Lung (tissue), 12 donors: ENCODE measurements around the gene PLA2G2F. TPM values are rescaled to one million over a fixed set of nuclear protein-coding genes. Genes with fewer than 3 reads are reported as not detected.

Experiments
- ATAC-seq: fragments of 200-7000 bp; cut with Tn5 transposase; one replicate; pipeline ENCODE4 v1.9.1; 2020; ENCODE audit warnings: moderate number of reproducible peaks; ENCODE audit not compliant: insufficient read depth, low FRiP score
- DNase-seq, 3 donors: peaks; one replicate each; pipeline ENCODE4 v3.0.0-alpha.2; 2013 to 2017
- H3K27ac ChIP-seq, 2 donors: one replicate each; pipeline ENCODE4 v1.5.1; 2013; ENCODE audit warnings: mild to moderate bottlenecking in 2 of 2, moderate library complexity in 2 of 2, control low read depth in 1 of 2, inconsistent platforms in 1 of 2, low read depth in 1 of 2, low read length in 1 of 2
- H3K27me3 ChIP-seq, 3 donors: one replicate each; pipeline ENCODE4 v1.5.1; 2013; ENCODE audit warnings: low read length in 2 of 3; ENCODE audit not compliant: control insufficient read depth in 3 of 3, insufficient read depth in 3 of 3
- H3K36me3 ChIP-seq, 4 donors: one replicate each; pipeline ENCODE4 v1.5.1; 2013; ENCODE audit warnings: low read length in 4 of 4, mild to moderate bottlenecking in 1 of 4, moderate library complexity in 1 of 4; ENCODE audit not compliant: control insufficient read depth in 4 of 4, insufficient read depth in 4 of 4
- H3K4me1 ChIP-seq, 5 donors: one replicate each; pipeline ENCODE4 v1.5.1; 2013; ENCODE audit warnings: low read length in 5 of 5, mild to moderate bottlenecking in 2 of 5, moderate library complexity in 1 of 5; ENCODE audit not compliant: control insufficient read depth in 5 of 5, insufficient read depth in 5 of 5
- H3K4me3 ChIP-seq: one replicate; pipeline ENCODE4 v1.5.1; 2013; ENCODE audit warnings: mild to moderate bottlenecking, control low read depth, moderate library complexity
- H3K9ac ChIP-seq, 2 donors: one replicate each; pipeline ENCODE4 v1.5.1; 2013; ENCODE audit warnings: low read length in 2 of 2, control low read depth in 1 of 2; ENCODE audit not compliant: insufficient read depth in 1 of 2
- H3K9me3 ChIP-seq, 4 donors: one replicate each; pipeline ENCODE4 v1.5.1; 2013; ENCODE audit warnings: low read length in 3 of 4, mild to moderate bottlenecking in 1 of 4, moderate library complexity in 1 of 4; ENCODE audit not compliant: control insufficient read depth in 4 of 4, insufficient read depth in 3 of 4
- WGBS, 2 donors: extraction: QIAGEN DNeasy Blood & Tissue Kit; methylation state at CpG; one replicate each; pipeline ENCODE4 v1.1.7; 2013; 5-methylcytosine and 5-hydroxymethylcytosine counted together
- polyA plus RNA-seq, 2 donors: library from polyadenylated mRNA; stranded (reverse); fragments of 200-250 nt; gene quantifications; one replicate each; pipeline ENCODE4 v1.2.1, GENCODE V29; 2013
- total RNA-seq, 2 donors: library from RNA; depleted of rRNA in 1 of 2; stranded (reverse); fragments of >200 nt in 1 of 2; gene quantifications; one replicate each; pipeline ENCODE4 v1.2.1, GENCODE V29; 2014 to 2021
- TF ChIP-seq, protein P1 (sequence below): IDR thresholded peaks from 2 replicates; pipeline ENCODE4 v1.5.1; 2012; ENCODE audit warnings: mild to moderate bottlenecking; ENCODE audit errors: control extremely low read depth, extremely low read depth
- donor health status: control.
- donor health status: control.
- donor health status: Bipolar disorder and iron deficiency.
- donor health status: healthy.
- donor health status: DM: yes; HTN: yes; CAD: no.

Gene PLA2G2F
- total and polyA plus RNA-seq, 4 donors = not detected

DNA sequence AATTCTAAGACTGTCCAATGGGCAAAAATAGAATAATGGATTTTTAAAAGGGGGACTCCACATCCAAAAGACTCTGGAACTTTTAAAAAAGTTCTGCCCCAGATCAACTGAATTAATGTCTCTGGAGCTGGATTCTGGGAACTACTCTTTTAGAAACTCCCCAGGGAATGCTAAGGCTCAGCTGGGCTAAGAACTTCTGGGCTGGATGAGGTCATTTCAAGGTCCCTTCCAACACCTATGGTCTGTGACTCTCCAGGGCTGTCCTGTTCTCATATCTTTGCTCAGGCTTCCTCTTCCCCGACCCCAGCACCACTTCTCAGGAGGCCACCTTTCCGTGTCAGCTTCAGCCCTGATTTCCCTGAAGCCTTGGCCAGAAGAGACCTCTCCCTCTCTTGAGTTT, 60.7 kb downstream of the PLA2G2F start:
- H3K4me1 ChIP-seq = peaks cover 0 to 3% (median 0%) of the 10 kb centered on the region in 5 donors
- peaks cover 0 to 2% (median 0%) of the 10 kb centered on the region in 4 donors for H3K9me3 ChIP-seq
- peaks cover 0 to 20% (median 0%) of the 10 kb centered on the region in 3 donors for H3K27me3 ChIP-seq
- no peak overlapping the region for H3K27ac ChIP-seq
- WGBS, 2 donors = 53 to 59% methylated on average over 2 of the region's 2 CpGs
- ATAC-seq (no peak), DNase-seq (no peak)
- H3K36me3 ChIP-seq = no peaks in the 10 kb centered on the region
- H3K9ac ChIP-seq = no peak overlapping the region
- TF ChIP-seq, protein P1, sequence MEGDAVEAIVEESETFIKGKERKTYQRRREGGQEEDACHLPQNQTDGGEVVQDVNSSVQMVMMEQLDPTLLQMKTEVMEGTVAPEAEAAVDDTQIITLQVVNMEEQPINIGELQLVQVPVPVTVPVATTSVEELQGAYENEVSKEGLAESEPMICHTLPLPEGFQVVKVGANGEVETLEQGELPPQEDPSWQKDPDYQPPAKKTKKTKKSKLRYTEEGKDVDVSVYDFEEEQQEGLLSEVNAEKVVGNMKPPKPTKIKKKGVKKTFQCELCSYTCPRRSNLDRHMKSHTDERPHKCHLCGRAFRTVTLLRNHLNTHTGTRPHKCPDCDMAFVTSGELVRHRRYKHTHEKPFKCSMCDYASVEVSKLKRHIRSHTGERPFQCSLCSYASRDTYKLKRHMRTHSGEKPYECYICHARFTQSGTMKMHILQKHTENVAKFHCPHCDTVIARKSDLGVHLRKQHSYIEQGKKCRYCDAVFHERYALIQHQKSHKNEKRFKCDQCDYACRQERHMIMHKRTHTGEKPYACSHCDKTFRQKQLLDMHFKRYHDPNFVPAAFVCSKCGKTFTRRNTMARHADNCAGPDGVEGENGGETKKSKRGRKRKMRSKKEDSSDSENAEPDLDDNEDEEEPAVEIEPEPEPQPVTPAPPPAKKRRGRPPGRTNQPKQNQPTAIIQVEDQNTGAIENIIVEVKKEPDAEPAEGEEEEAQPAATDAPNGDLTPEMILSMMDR = no peak
- no peak overlapping the region for H3K4me3 ChIP-seq

Other genes with a start within 250 kb of the PLA2G2F start
- not detected for gene PLA2G2E, start 215.7 kb upstream of the PLA2G2F start, total RNA-seq
- gene PLA2G2E, start 215.7 kb upstream of the PLA2G2F start, polyA plus RNA-seq = not detected
- gene PLA2G2A, start 159.7 kb upstream of the PLA2G2F start, total RNA-seq = 10 to 100 TPM in 1 of 2 donors, 1 to 10 TPM in 1; 1.8 to 33.1 TPM
- gene PLA2G2A, start 159.7 kb upstream of the PLA2G2F start, polyA plus RNA-seq = 100 to 1,000 TPM in 1 of 2 donors, 10 to 100 TPM in 1; 29.5 to 168 TPM
- gene PLA2G5, start 69.1 kb upstream of the PLA2G2F start, total RNA-seq = 1 to 10 TPM; 1.1 to 6.5 TPM
- gene PLA2G5, start 69.1 kb upstream of the PLA2G2F start, polyA plus RNA-seq = 1 to 10 TPM; 1.4 to 3.8 TPM
- under 1 TPM in 1 of 2 donors, not detected in 1; 0.57 TPM for gene PLA2G2D, start 19.8 kb upstream of the PLA2G2F start, total RNA-seq
- gene PLA2G2D, start 19.8 kb upstream of the PLA2G2F start, polyA plus RNA-seq = under 1 TPM; 0.06 TPM
- gene UBXN10, start 46.8 kb downstream of the PLA2G2F start, total RNA-seq = 10 to 100 TPM; 19.2 to 19.7 TPM
- gene UBXN10, start 46.8 kb downstream of the PLA2G2F start, polyA plus RNA-seq = 1 to 10 TPM; 2.5 to 5.3 TPM
- gene PLA2G2C, start 47.2 kb downstream of the PLA2G2F start, total RNA-seq = under 1 TPM in 1 of 2 donors, not detected in 1; 0.09 TPM
- not detected for gene PLA2G2C, start 47.2 kb downstream of the PLA2G2F start, polyA plus RNA-seq
- gene VWA5B1, start 151.6 kb downstream of the PLA2G2F start, total RNA-seq = under 1 TPM; 0.31 to 0.40 TPM
- under 1 TPM; 0.02 to 0.22 TPM for gene VWA5B1, start 151.6 kb downstream of the PLA2G2F start, polyA plus RNA-seq